Astrocyte of the spinal cord (primary cell): ENCODE measurements around the gene IFI27L2.

ENCODE experiments used
- DNase-seq: peaks from one replicate; pipeline ENCODE4 v3.0.0; 2011; ENCODE audit warnings: low read depth, low spot score
- H3K4me3 ChIP-seq: 2 replicates; pipeline ENCODE4 v1.5.1; 2011; ENCODE audit warnings: low read depth, mild to moderate bottlenecking, low read length, moderate library complexity
- in situ Hi-C: cut with HindIII; loops from 2 replicates; pipeline ENCODE4 v1.10.0; 2017; ENCODE audit warnings: low sequenced_read_pairs
- TF ChIP-seq, protein P1 (sequence below): IDR thresholded peaks from 2 replicates; pipeline ENCODE4 v1.5.1; 2012; ENCODE audit warnings: low read depth, mild to moderate bottlenecking, low read length, inconsistent platforms

Gene IFI27L2, protein sequence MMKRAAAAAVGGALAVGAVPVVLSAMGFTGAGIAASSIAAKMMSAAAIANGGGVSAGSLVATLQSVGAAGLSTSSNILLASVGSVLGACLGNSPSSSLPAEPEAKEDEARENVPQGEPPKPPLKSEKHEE

GRCh38 chr14:94129111-94129757, at the start of gene IFI27L2:
Gene IFI27L2, minus strand, starts transcription at chr14:94129604. Its CDS starts 40 bp downstream, at chr14:94129564.
- DNase-seq: peak; percentile 84
- peak within 1 kb of the TSS; percentile 65 for H3K4me3 ChIP-seq
- TF ChIP-seq, protein P1, sequence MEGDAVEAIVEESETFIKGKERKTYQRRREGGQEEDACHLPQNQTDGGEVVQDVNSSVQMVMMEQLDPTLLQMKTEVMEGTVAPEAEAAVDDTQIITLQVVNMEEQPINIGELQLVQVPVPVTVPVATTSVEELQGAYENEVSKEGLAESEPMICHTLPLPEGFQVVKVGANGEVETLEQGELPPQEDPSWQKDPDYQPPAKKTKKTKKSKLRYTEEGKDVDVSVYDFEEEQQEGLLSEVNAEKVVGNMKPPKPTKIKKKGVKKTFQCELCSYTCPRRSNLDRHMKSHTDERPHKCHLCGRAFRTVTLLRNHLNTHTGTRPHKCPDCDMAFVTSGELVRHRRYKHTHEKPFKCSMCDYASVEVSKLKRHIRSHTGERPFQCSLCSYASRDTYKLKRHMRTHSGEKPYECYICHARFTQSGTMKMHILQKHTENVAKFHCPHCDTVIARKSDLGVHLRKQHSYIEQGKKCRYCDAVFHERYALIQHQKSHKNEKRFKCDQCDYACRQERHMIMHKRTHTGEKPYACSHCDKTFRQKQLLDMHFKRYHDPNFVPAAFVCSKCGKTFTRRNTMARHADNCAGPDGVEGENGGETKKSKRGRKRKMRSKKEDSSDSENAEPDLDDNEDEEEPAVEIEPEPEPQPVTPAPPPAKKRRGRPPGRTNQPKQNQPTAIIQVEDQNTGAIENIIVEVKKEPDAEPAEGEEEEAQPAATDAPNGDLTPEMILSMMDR: peak; percentile 39
- in situ Hi-C loops: no loop called here

DNA sequence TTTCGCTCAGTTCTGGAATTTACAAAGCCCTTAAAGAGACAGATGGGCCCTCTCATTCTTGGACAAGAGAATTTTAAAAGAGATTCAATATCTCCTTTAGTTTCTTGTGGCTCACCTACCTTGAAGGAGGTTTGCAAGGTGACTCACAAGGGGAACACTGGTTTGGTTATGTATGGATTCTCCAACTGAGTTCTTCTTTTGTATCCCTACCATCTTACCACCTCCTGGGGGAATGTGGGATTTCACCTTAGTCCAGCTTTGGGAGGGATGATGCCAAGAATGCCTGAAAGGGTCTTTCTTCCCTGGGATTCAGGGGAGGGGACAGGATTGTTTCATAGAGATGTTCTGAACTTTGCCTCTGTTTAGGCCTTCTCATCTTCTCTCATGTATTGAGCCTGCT, 48.4 kb upstream of the IFI27L2 start:
- TF ChIP-seq, protein P1: no peak

DNA sequence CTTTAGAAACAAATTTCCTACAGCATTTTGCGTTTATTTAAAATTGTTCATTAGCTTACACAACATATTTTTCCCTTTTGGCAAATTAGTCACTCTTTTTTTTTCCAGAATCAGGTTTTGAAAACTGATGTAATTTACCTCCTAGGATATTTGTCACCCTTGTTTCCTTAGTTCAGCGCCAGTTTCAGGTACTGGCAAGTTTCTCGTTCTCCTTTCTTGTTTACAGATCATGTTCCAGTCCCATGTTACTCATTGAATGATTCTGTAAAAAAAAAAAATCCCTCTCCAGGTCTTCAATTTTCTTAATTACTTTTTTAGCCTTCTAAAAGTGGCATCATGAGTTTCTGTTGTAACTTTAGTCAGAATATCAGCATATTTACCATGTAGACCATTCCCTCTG, 47.4 kb upstream of the IFI27L2 start:
- in situ Hi-C loops: no loop called here
- TF ChIP-seq, protein P1: no peak
- no peak for DNase-seq
- H3K4me3 ChIP-seq: no peak overlapping the region

More for the DNA sequence above, 48.4 kb upstream of the IFI27L2 start:
- no peak overlapping the region for H3K4me3 ChIP-seq
- no peak for DNase-seq
- in situ Hi-C loops: no loop called here

GRCh38 chr14:94175747-94176146, 46.3 kb upstream of the IFI27L2 start:
- TF ChIP-seq, protein P1: no peak

GRCh38 chr14:94175011-94175745, 45.8 kb upstream of the IFI27L2 start:
- in situ Hi-C loops: no loop called here
- DNase-seq: no peak
- TF ChIP-seq, protein P1: no peak
- H3K4me3 ChIP-seq: peak overlapping the region; percentile 32

More at GRCh38 chr14:94175747-94176146, 46.3 kb upstream of the IFI27L2 start:
- H3K4me3 ChIP-seq: no peak overlapping the region
- in situ Hi-C loops: no loop called here
- no peak for DNase-seq

DNA sequence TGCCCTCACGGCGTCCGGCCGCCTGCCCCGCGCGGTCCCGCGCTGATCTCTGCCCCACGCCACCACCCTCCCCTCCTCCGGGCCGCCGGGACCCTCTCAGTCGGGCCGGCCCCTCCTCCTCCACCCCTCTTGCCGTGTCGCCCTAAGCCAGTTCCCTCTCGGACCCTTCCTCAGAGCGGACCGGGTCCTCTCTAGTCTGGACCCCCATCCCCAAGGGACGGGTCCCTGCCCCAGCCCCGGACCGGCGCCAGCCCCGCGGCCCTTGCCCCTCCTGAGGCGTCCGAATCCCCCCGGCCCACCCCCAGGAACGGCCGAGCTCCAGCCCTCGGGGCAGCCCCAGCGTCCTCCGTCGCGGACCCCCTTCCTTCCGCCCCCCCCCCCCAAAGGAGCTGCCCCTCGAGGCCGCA, 45.2 kb upstream of the IFI27L2 start:
- H3K4me3 ChIP-seq: peak overlapping the region; percentile 32
- TF ChIP-seq, protein P1: no peak
- in situ Hi-C loops: no loop called here
- no peak for DNase-seq
